ENCODE data around the gene EXO1.
"Not testable (repeated sequence)": the region's sequence is repeated elsewhere in the genome, so short reads cannot be mapped to it uniquely, and the experiment has no call there.

EXO1 gene

GRCh38 chr1:241837901-241838300 is 10.1 kb upstream of the EXO1 start:
- DNase-seq = no peak

- DNase-seq = no peak
These were observed 9.1 kb upstream of the EXO1 start for GRCh38 chr1:241838897-241839296.

DNA sequence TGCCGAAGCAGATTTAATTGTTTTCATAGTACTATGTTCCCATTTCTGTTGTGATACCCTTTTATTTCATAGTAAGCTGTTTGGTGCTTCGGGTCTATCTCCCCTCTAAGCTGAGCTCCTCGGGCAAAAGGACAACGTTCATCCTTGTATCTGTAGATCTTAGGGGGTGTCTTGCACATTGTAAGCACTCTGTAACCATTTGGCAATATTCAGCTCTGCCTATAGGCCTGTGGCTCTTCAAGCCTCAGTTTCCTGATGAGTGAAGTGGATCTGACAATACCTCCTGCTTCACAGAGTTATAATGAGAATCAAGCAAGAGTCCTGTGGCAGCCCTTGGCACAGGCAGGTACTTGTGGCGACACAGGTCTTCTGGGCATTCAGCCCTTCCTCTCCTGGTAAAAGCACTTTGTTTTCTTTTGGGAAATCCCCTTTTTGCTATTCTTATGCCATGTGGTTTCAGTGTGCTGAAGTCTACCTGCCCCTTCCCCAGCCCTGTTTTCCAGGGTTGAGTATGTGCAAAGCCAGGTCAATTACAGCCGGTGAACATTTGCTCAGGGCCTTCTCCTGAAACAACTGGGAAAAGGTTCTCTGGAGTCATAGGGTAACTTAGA is 8.5 kb upstream of the EXO1 start:
- DNase-seq = no peak

DNA sequence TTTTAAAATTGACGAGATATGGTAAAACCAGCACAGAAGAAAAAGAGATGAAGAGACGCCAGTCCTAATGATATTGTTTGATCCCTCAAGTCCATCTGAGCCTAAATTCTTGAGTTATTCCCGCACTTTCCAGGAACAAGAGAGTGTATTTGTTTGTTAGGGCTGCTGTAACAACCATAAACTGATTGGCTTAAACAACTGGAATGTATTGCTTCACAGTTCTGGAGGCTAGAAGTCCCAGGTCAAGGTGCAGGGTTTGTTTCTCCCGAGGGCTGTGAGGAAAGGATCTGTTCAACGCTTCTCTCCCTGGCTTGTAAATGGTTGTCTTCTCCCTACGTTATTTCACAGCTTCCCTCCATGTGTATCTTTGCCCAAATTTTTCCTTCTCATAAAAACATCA is 7.8 kb upstream of the EXO1 start:
- DNase-seq = no peak

- DNase-seq = peak; percentile 23
These were observed 6.3 kb upstream of the EXO1 start for GRCh38 chr1:241841691-241842090.

DNA sequence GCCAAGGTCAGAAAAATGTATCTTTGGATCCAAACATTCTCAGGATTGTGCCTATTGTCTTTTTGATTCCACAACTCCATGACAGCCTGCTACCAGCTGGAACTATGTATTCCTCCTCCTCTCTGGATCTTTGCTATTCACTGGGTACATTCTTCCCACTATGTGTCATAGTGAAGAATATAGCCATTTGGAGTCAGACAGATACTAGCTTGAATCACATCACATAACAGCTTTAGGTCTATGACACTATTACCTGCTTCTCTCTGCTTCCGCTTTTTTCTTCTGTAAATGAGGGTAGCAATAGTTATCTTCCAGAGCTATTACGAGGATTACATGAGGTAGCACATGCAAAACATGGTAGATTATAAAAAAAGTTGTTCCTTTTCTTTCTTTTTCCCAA is 5.4 kb upstream of the EXO1 start:
- DNase-seq = no peak

DNA sequence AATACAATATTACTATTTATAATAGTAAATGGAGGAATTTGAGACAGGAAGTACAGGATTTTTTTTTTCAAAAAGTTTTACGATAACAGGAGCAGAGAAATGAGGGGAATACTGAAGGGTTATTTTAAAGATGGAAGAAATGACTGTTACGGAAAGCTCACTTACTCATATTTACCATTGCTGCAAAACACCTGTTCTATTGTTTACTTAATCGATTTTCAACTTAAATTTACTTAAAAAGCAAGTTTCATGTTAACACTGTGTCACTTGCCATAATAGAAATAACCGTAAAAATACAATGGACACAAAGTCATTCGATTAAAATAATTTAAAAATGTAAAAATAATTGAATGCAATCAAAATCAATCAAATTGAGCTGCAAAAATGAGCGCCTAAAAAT is 3.4 kb upstream of the EXO1 start:
- no peak for DNase-seq

DNA sequence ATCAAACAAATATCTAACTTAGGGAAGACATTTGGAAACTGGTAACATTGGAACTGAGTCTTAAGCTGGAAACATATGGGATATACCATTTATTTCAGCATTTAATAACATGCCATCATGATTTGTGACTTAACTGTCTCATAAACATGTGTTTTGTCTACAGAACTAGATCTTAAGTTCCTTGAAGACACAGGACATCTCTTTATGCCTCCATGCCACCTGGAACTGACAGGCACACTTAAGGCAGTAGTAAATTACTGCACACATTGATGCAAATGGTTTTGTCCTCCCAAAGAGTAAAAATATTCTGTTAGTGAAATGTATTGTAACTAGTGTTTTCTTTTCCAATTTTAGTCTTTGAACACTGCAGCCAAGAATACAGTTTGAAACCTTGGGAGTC is 1.6 kb upstream of the EXO1 start:
- DNase-seq = no peak

- DNase-seq = no peak
These were observed 1.0 kb upstream of the EXO1 start for GRCh38 chr1:241846862-241847539.

DNA sequence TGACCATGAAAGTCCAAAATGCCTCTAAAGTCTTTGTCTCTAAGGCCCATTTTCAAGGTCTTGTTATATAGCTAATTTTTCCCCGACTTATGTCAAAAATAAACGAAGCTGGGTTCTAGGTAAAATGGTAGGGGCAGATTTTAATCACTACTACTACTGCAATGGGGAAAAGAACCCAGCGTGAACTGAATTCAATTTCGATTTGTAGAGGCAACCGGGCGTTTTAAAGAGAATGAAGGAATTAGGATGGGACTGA is 536 bp upstream of the EXO1 start:
- DNase-seq = no peak

GRCh38 chr1:241848686-241849344 is 811 bp downstream of the EXO1 start:
- DNase-seq = no peak

GRCh38 chr1:241849345-241849695 is 1.3 kb downstream of the EXO1 start:
- DNase-seq = no peak

GRCh38 chr1:241855545-241856140 is 7.6 kb downstream of the EXO1 start:
- not testable (repeated sequence) for DNase-seq

- no peak for DNase-seq
These were observed 9.1 kb downstream of the EXO1 start for GRCh38 chr1:241857131-241857530.

- DNase-seq = no peak
These were observed 12.9 kb downstream of the EXO1 start for GRCh38 chr1:241860922-241861321.

DNA sequence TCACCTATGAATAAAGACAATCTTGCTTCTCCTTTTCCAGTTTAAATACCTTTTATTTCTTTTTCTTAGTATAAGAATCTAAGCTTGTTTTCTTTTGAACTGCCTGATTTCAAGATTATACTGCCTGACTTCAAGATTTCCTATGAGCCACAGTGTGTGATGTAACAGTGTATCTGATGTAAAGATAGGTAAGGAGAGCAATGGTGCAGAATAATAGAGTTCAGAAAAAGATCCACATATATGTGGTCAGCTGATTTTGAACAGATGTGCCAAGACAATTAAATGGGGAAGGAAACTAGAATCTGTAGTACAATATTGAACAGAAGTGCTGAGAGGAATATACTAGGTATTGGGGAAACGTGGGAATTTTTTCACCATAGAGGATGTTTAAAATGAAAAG is 21.0 kb downstream of the EXO1 start:
- DNase-seq = no peak

GRCh38 chr1:241870336-241870735 is 22.3 kb downstream of the EXO1 start:
- no peak for DNase-seq

DNA sequence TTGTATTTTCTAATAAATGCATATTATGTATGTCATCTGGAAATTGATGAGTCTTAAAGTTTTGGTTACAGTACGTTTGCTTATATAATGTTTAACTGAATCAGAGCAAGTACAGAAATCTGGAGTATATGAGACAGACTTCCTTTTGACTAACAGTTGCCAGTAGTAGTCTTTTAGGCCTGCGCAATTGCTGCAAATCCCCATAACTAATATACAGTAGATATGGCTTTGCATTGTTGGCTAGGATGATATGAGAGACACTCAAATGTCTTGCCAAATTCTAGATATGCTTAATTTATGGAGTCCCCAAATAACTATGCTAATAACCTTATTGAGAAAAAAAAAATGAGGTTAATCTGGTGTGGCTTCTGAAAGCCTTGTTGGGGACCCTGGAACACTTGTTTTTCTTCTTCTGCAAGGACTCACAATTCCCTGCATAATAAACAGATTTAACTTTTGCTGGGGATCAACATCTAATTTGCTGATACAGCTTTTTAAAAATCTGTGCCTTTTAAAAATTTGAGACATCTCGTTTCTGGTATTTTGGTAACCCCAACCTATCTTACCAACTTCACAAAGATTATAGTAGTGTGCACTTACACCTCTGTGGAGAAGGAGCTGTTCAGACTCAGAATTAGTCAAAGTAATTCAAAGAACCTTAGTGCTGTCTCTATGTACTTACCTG is 22.9 kb downstream of the EXO1 start:
- DNase-seq = no peak

GRCh38 chr1:241881440-241881839 is 33.4 kb downstream of the EXO1 start:
- DNase-seq = no peak

- no peak for DNase-seq
These were observed 35.2 kb downstream of the EXO1 start for GRCh38 chr1:241883159-241883558.

DNA sequence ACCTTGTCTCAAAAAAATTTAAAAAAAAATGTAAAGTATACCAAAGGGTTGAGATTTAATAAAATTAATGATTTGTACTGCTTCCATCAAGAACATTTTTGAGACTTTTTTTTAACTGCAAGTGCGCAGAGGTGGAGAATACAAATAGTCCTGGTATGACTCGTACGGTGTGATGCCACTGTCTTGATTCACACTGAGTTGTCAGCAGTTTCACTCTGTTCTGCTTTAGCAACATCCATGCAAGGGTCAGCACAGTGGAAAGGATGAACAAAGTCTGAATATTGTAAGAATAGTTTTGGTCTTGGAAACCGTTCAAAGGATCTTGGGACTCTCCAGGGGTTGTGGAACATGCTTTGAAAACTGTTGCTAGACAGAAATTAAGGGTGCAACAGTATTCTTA is 40.2 kb downstream of the EXO1 start:
- DNase-seq = no peak

DNA sequence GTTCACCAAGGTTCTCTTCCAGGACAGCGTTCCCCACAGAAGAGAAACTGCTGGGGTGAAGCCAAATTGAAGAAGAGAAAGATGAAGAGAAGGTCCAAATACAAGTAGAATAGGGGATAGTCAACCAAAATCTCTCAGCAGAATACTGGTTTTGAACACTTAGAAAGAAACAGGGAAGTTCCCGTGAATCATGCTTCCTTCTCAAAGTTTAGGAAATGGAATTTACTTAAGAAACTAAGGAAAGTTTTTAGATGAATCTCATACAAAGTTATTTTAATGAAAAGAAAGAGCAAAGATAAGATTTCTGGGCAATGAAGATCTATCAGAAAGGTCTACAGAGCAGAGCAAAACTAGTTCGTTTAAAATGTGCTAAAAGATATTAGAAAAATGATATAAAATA is 43.3 kb downstream of the EXO1 start:
- no peak for DNase-seq

- no peak for DNase-seq
These were observed 46.0 kb downstream of the EXO1 start for GRCh38 chr1:241894016-241894415.

GRCh38 chr1:241895013-241895412 is 47.0 kb downstream of the EXO1 start:
- DNase-seq = no peak
